ENCODE measurements around the gene TTBK1.

DNA sequence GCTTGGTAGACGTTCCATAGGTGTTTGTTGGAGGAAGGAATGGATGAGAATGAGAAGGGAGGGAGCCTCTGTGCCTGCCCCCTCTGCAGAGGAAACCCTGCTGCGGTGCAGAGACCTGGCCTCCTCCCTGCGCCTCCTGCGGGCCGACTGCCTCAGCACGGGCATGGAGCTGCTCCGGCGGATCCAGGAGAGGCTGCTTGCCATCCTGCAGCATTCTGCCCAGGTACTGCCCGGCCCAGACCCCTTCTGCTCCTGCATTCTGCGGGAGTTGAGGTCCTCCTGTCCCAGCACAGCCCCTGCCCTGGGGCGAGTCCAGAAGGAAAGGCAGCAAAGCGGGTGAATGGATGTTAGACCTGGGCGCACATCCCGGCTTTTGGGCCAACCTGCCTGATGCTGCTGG lies 20.1 kb upstream of the TTBK1 start:
- TF ChIP-seq, protein P1, sequence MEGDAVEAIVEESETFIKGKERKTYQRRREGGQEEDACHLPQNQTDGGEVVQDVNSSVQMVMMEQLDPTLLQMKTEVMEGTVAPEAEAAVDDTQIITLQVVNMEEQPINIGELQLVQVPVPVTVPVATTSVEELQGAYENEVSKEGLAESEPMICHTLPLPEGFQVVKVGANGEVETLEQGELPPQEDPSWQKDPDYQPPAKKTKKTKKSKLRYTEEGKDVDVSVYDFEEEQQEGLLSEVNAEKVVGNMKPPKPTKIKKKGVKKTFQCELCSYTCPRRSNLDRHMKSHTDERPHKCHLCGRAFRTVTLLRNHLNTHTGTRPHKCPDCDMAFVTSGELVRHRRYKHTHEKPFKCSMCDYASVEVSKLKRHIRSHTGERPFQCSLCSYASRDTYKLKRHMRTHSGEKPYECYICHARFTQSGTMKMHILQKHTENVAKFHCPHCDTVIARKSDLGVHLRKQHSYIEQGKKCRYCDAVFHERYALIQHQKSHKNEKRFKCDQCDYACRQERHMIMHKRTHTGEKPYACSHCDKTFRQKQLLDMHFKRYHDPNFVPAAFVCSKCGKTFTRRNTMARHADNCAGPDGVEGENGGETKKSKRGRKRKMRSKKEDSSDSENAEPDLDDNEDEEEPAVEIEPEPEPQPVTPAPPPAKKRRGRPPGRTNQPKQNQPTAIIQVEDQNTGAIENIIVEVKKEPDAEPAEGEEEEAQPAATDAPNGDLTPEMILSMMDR (IDR thresholded peaks at IDR 0.05), result no peak
- TF ChIP-seq EZH2 (IDR thresholded peaks at IDR 0.05; ENCODE audit: borderline replicate concordance, insufficient read depth, low read depth, low read length, poor library complexity, severe bottlenecking), result no peak

Data from B cell (primary cell).